Activated CD4-positive, alpha-beta T cell treated with anti-CD3 and anti-CD28 coated beads, Interleukin-2, amount 50 U/mL, for 24 hours (primary cell): Measurements from ENCODE around the gene SLC29A1.
A peak's percentile ranks its signal among the peaks of the same experiment; 100 is the strongest.

Source experiments
- DNase-seq, 2 donors: peaks; one replicate each; pipeline ENCODE4 v3.0.0-alpha.2; 2020; ENCODE audit warnings: low read depth in 1 of 2, low spot score in 1 of 2

SLC29A1 gene

GRCh38 chr6:44265007-44265721 is 41.8 kb downstream of the SLC29A1 start, which contains the start of gene NFKBIE:
Gene NFKBIE (minus strand): TSS chr6:44265551. CDS start chr6:44265346, 205 bp downstream.
- DNase-seq, result peak; percentile 94 to 98

DNA sequence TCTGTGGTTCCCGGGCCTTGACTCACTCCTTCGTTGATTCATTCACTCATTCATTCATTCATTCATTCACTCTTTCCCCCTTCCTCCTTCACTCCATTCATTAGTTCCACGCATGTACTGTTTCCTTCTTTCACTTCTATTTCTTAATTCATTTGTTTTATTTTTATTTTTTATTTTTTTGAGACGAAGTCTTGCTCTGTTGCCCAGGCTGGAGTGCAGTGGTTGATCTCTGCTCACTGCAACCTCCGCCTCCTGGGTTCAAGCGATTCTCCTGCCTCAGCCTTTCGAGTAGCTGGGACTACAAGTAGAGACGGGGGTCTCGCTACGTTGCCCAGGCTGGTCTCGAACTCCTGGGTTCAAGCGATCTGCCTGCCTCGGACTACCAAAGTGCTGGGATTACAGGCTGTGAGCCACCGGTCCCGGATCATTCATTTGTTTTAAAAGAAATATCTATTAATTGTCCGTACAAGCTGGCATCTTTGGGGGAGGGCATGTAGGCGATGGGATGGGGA is 42.4 kb downstream of the SLC29A1 start:
- no peak for DNase-seq

GRCh38 chr6:44266347-44266746 is 43.0 kb downstream of the SLC29A1 start:
- DNase-seq, result no peak

- DNase-seq, result no peak
These were observed 43.9 kb downstream of the SLC29A1 start for GRCh38 chr6:44267252-44267651.

- DNase-seq, result peak in 1 of 2 donors; percentile 54
These were observed 44.8 kb downstream of the SLC29A1 start for GRCh38 chr6:44268095-44268628.

DNA sequence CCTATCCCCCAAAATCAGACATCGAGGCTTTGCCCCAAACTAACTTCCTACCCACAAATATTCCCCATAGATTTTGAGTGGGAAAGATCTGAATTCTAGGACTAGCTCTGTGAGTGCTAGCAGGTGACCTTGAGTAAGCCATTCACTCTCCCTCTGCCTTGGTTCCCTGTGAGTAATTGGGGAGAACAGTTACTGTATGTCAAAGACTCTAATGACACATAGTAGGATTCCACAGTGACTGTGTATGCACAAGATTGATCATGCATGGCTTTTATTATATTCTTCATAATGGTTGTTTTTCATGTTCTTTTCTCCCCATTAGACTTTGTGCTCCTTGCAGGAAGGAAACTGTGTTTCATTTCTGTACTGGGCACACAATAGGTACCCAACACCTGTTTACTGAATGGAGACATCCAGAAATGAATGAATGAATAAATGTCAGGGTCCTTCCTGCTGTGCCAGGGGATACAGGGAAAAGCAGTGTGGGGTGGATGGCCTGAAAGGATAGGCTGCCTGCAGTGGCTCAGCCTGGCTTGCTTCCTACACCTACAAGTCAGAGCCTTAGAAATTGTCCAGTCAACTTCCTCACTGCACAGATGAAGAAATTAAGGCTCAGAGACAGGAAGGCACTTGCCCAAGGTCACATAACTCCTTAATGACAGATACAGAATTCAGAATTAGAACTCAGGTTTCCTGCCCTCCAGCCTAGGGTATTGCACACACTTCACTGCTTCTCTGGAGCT is 46.0 kb downstream of the SLC29A1 start:
- DNase-seq, result no peak

DNA sequence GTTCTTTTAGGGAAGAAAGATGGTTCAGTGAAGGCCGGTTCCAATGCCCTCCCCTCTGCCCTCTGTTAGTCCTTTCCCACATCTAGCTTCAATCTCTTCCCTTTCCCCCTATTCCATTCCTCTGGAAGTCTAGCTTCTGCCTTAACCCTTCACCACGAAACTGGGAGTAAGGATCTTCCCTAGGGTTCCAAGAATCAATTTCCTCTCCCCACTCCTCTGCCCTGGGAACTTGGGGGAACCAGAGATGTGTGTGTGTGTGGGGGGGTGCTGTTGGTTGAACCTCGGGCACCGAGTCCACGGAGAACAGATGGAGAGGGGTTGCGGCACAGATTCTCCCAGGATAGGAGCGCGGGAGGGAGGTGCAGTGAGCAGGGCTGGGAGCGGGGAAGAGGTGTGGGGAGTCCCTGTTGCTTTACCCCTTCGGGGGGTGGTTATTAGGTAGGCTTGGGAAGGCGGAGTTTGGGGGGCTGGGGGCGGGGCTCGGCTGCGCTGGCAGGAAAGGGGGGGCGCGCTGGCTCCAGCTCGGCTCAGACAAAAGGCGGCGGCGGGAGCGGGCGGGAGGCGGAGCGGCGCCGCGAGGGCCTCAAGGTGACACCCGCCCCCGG is 46.6 kb downstream of the SLC29A1 start, which contains the start of gene TMEM151B:
TSS of gene TMEM151B (plus strand) at position 530 of the 605 bp plus-strand sequence. CDS start 293 bp downstream, outside the sequence.
- DNase-seq, result no peak

DNA sequence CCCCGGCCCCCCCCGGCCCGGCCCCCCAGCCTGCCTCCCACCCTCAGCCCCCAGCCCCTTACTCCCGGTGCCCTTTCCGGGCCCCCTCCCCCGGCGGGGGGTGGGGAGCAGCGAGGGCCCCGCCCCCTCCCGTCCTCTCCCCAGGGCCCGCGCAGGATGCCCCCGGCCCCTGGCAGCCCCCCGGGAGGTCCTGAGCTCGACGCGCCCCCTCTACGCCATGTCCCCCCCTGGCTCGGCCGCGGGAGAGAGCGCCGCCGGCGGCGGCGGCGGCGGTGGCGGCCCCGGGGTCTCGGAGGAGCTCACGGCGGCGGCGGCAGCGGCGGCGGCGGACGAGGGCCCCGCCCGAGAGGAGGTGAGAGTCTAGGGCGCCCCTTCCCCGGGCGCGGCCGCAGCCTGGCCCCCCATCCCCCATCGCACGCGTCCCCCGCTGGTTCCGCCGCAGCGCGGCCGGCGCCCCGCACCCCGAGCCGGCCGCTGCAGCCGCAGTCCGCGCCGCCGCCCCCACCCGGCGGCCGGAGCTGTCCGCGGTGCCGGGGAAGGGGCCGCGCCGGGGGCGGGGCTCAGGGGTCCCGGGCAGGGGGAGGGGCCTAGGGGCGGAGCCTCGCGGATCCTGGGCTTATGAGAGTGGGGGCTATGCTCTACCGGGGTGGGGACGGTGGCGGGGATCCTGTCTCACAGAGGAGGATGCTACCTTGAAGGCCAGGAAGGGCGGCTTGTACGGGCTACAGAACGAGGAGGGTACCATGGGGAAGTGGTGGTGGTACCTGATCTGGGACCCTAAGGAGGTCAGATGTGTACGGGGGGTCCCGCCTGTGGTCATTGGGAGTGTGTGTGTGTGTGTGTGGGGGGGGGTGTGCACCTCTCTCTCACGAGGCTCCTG is 47.4 kb downstream of the SLC29A1 start:
- no peak for DNase-seq

DNA sequence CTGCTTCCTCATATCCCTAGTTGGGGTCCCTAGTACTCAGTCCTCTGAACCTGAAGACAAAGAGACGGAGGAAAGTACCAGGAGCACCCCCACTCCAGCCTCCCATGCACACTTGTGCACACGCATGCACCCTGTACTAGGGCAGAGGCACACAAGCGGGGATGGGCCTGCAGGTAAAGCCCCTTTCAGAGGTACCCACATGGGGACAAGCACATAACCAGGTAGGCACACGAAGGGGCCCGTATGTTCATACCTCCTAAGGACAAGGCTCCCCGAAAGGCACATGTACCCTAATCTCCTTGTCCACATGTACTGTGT is 48.0 kb downstream of the SLC29A1 start:
- DNase-seq, result no peak

- no peak for DNase-seq
These were observed 48.5 kb downstream of the SLC29A1 start for GRCh38 chr6:44271914-44272313.

DNA sequence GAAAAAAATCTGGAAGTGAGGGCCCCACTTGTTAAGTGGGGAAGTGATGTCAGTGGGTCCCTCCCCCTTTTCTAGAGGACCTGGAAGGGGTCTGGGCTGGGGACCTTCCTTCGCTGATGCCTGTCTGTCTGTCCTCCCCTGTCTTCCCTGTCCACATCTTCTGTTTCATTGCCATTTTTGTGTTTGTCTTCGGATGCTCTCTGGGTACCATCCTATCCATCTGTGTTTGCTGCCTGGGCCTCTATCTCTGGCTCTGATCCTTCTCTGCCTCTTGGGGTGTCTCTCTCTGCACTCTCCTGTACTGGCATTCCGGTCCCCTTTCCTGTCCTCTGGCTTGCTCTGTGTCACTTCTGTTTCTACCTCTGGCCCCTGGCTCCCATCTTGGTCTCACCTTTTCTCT is 49.1 kb downstream of the SLC29A1 start:
- DNase-seq, result no peak

- no peak for DNase-seq
These were observed 49.7 kb downstream of the SLC29A1 start for GRCh38 chr6:44272999-44273566.

GRCh38 chr6:44273617-44274016 is 50.2 kb downstream of the SLC29A1 start:
- no peak for DNase-seq

DNA sequence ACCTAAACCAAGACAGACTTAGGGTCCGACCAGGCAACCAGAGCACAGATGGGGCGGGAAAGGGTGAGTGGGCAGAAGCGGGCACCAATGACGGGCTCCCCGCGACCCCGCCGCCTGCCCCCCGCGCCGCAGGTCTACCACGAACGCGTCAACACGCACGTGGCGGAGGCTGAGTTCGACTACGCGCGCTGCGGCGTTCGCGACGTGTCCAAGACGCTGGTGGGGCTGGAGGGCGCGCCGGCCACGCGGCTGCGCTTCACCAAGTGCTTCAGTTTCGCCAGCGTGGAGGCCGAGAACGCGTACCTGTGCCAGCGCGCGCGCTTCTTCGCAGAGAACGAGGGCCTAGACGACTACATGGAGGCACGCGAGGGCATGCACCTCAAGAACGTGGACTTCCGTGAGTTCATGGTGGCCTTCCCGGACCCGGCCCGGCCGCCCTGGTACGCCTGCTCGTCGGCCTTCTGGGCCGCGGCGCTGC is 51.9 kb downstream of the SLC29A1 start:
- no peak for DNase-seq

DNA sequence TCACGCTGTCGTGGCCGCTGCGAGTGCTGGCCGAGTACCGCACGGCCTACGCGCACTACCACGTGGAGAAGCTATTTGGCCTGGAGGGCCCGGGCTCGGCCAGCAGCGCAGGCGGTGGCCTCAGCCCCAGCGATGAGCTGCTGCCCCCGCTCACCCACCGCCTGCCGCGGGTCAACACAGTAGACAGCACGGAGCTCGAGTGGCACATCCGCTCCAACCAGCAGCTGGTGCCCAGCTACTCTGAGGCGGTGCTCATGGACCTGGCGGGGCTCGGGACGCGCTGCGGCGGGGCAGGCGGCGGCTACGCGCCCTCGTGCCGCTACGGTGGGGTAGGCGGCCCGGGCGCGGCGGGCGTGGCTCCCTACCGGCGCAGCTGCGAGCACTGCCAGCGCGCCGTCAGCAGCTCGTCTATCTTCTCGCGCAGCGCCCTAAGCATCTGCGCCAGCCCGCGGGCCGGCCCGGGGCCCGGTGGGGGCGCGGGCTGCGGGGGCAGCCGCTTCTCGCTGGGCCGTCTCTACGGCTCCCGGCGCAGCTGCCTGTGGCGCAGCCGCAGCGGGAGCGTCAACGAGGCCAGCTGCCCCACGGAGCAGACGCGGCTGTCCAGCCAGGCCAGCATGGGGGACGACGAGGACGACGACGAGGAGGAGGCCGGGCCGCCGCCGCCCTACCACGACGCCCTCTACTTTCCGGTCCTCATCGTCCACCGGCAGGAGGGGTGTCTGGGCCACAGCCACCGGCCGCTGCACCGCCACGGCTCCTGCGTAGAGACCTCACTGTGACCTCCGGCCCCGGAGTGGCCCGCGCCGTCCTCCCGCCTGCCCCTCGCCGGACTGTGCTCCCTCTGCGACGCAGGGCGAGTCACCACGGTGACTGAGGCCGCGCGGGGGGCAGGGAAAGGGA is 52.6 kb downstream of the SLC29A1 start:
- DNase-seq, result no peak

- DNase-seq, result no peak
These were observed 53.6 kb downstream of the SLC29A1 start for GRCh38 chr6:44276667-44277640.

DNA sequence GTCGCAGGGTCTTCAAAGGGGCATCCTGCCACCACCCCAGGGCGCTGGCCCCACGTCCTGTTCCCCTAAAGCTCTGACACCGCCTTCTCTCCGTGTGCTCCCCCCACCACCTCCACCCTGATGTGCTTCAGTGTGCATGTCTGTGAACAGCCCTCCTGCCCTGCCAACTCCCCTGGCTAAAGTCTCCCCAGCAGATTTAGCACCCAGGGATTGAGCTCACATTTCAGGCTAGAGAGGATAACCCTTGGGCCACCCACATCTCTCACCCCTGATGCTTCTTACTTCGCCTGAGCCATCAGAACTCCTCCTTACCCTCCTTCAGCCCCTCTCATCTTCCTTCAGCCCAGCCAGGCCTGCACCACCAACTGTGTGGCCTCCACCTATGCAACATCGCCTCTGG is 54.4 kb downstream of the SLC29A1 start:
- no peak for DNase-seq

DNA sequence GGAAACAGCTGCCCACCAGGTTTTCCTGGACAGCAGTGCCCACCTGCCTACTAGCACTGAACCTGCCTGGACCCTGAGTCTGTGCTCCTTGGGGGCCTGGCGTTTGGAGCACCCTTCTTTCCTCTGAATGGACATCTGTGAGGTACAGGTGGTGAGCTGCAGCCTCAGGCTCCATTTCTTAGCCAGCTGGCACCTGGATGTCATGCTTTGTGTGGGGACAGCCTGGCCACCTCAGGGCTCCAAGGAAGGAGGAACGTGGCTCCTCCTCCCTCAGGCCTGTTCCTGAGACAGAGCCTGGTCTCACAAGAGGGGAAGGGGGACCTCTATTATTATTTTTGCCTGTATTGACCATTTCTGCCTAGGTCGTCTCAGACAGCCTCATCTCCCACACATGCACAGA is 54.9 kb downstream of the SLC29A1 start:
- no peak for DNase-seq
